ENCODE data around the gene TTYH3. TPM values are rescaled to one million over a fixed set of nuclear protein-coding genes. Genes with fewer than 3 reads are reported as not detected.
"Not testable (repeated sequence)": the region's sequence is repeated elsewhere in the genome, so short reads cannot be mapped to it uniquely, and the experiment has no call there.

Gene TTYH3
- total RNA-seq, 4 donors from 2014 or later: 21.5 to 62.6 (median 29.3) TPM

- no peak for DNase-seq (ENCODE audit: low spot score)
- ATAC-seq (ENCODE audit: low FRiP score): no peak
- no peak for TF ChIP-seq CTCF (IDR thresholded peaks at IDR 0.05)
These were observed 23.6 kb upstream of the TTYH3 start for GRCh38 chr7:2607923-2608904.

DNA sequence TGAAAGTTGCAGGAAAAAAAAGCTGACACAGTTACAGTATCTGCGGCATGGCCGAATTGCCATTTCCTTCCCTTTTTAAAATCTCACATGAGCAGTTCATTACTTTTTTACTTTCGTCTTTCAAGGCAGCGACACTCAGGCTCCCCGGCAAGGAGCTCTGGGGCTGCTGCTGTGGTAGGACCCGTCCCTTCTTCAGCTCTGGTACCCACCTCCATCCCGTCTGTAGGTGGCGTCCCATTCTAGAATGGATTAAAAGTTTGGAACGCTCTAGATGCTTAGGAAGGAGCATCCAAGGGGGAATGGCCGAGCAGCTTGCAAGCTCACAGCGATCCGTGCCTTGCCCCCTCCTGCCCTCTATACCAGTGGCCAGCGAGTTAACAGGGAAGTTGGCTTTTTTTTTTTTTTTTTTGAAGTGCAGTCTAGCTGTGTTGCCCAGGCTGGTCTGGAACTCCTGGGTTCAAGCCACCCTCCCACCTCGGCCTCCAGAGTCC, 22.8 kb upstream of the TTYH3 start:
- DNase-seq (ENCODE audit: low spot score) (no peak), ATAC-seq (ENCODE audit: low FRiP score) (no peak)
- no peak for TF ChIP-seq CTCF (IDR thresholded peaks at IDR 0.05)

GRCh38 chr7:2609646-2610045, 22.1 kb upstream of the TTYH3 start:
- not testable (repeated sequence) for ATAC-seq (ENCODE audit: low FRiP score); DNase-seq (ENCODE audit: low spot score)

- DNase-seq (ENCODE audit: low spot score) (no peak), ATAC-seq (ENCODE audit: low FRiP score) (no peak)
- no peak for TF ChIP-seq CTCF (IDR thresholded peaks at IDR 0.05)
These were observed 21.3 kb upstream of the TTYH3 start for GRCh38 chr7:2610466-2610865.

GRCh38 chr7:2610898-2611297, 20.9 kb upstream of the TTYH3 start:
- ATAC-seq (ENCODE audit: low FRiP score): no peak
- no peak for TF ChIP-seq CTCF (IDR thresholded peaks at IDR 0.05)
- no peak for DNase-seq (ENCODE audit: low spot score)

- TF ChIP-seq CTCF (IDR thresholded peaks at IDR 0.05): no peak
- DNase-seq (ENCODE audit: low spot score) (no peak), ATAC-seq (ENCODE audit: low FRiP score) (no peak)
These were observed 20.4 kb upstream of the TTYH3 start for GRCh38 chr7:2611401-2611800.

DNA sequence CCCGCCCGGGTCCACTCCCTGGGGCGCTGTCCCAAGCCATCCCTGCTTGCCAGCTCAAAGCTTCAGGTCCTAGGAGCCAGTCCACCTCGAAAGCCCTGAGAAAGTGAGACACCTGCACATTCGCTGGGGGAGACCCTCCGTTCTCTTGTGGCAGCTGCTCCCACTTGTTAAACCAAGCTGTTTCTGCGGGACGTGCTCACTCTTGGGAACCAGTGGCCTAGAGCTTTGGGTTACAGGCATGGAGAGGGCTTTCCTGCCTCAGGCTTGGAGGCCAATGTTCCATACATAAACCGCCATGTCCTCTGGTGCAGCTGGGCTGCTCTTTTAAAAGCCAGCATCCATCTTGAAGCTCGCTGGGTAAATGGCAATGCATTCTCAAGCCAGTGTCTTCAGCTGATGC, 19.9 kb upstream of the TTYH3 start:
- no peak for DNase-seq (ENCODE audit: low spot score)
- no peak for TF ChIP-seq CTCF (IDR thresholded peaks at IDR 0.05)
- no peak for ATAC-seq (ENCODE audit: low FRiP score)
